Neural cell (in vitro differentiated cells): ENCODE data around the gene RAB28. TPM values are rescaled to one million over a fixed set of nuclear protein-coding genes. Genes with fewer than 3 reads are reported as not detected.

ENCODE experiments used
- H2AFZ ChIP-seq: fragments of 200-600, 300-800 bp; sonication (generic), shearing (Covaris generic); 2 replicates; pipeline ENCODE4 v1.6.0; 2014; ENCODE audit warnings: low read depth, mild to moderate bottlenecking, antibody characterized with exemption, low read length, moderate library complexity
- H3F3A ChIP-seq: fragments of 200-600 bp; shearing (Covaris generic); 2 replicates; pipeline ENCODE4 v1.6.1; 2016; ENCODE audit warnings: mild to moderate bottlenecking, moderate library complexity, mixed read lengths, antibody characterized with exemption, low read length; ENCODE audit not compliant: insufficient read depth, poor library complexity, severe bottlenecking
- H3K27ac ChIP-seq: fragments of 200-600, 300-800 bp; sonication (generic), shearing (Covaris generic); 2 replicates; pipeline ENCODE4 v1.5.1; 2014; ENCODE audit warnings: mild to moderate bottlenecking, low read length, moderate library complexity
- H3K27me3 ChIP-seq: fragments of 300-800, 200-600 bp; sonication (generic), shearing (Covaris generic); 2 replicates; pipeline ENCODE4 v1.6.0; 2014; ENCODE audit warnings: mild to moderate bottlenecking, low read depth, low read length, moderate library complexity; ENCODE audit not compliant: insufficient read depth
- H3K36me3 ChIP-seq: fragments of 300-800, 200-600 bp; sonication (generic), shearing (Covaris generic); 2 replicates; pipeline ENCODE4 v1.5.1; 2014; ENCODE audit warnings: mild to moderate bottlenecking, antibody characterized with exemption, low read length, moderate library complexity; ENCODE audit not compliant: insufficient read depth
- H3K4me2 ChIP-seq: fragments of 300-800, 200-600 bp; sonication (generic), shearing (Covaris generic); 2 replicates; pipeline ENCODE4 v1.6.0; 2014; ENCODE audit warnings: mild to moderate bottlenecking, low read length
- H3K4me3 ChIP-seq: fragments of 300-800, 200-600 bp; sonication (generic), shearing (Covaris generic); 2 replicates; pipeline ENCODE4 v1.5.1; 2014; ENCODE audit warnings: mild to moderate bottlenecking, low read length, moderate library complexity
- H3K79me2 ChIP-seq: fragments of 200-600 bp; shearing (Covaris generic); replicated peaks from 2 replicates; pipeline ENCODE4 v1.6.0; 2014; ENCODE audit warnings: mild to moderate bottlenecking, low read length, moderate library complexity; ENCODE audit not compliant: insufficient read depth
- H3K9ac ChIP-seq: fragments of 300-800, 200-600 bp; sonication (generic), shearing (Covaris generic); 2 replicates; pipeline ENCODE4 v1.6.1; 2016; ENCODE audit warnings: mild to moderate bottlenecking, low read length, mixed read lengths
- H3K9me2 ChIP-seq: fragments of 200-600 bp; shearing (Covaris generic); 2 replicates; pipeline ENCODE4 v1.6.1; 2016; ENCODE audit warnings: mild to moderate bottlenecking, low read length, mixed read lengths; ENCODE audit not compliant: insufficient read depth
- H3K9me3 ChIP-seq: fragments of 200-600, 300-800 bp; sonication (generic), shearing (Covaris generic); 2 replicates; pipeline ENCODE4 v1.6.1; 2016; ENCODE audit warnings: mild to moderate bottlenecking, mixed run types, low read length, moderate library complexity, mixed read lengths
- H4K20me1 ChIP-seq: fragments of 200-600 bp; shearing (Covaris generic); 2 replicates; pipeline ENCODE4 v1.6.1; 2016; ENCODE audit warnings: mild to moderate bottlenecking, mixed run types; ENCODE audit not compliant: insufficient read depth
- EP300 ChIP-seq: fragments of 450-650 bp; conservative IDR thresholded peaks from 2 replicates; pipeline ENCODE4 v1.6.1; 2014; ENCODE audit warnings: antibody characterized with exemption, mild to moderate bottlenecking, moderate library complexity; ENCODE audit not compliant: poor library complexity, severe bottlenecking
- EZH2 ChIP-seq: fragments of 200-600, 300-800 bp; shearing (Covaris generic), sonication (generic); IDR thresholded peaks from 2 replicates; pipeline ENCODE4 v1.6.1; 2014; ENCODE audit warnings: antibody characterized with exemption, low read length, borderline replicate concordance, mild to moderate bottlenecking; ENCODE audit not compliant: insufficient read depth, poor library complexity, severe bottlenecking
- MXI1 ChIP-seq: fragments of 450-650 bp; conservative IDR thresholded peaks from 2 replicates; pipeline ENCODE4 v1.6.1; 2014; ENCODE audit warnings: antibody characterized with exemption, mild to moderate bottlenecking; ENCODE audit not compliant: poor library complexity, severe bottlenecking
- POLR2AphosphoS5 ChIP-seq: IDR thresholded peaks from 2 replicates; pipeline ENCODE4 v1.6.1; 2012
- RAD21 ChIP-seq: fragments of 450-650 bp; conservative IDR thresholded peaks from 2 replicates; pipeline ENCODE4 v1.6.1; 2014; ENCODE audit warnings: antibody characterized with exemption, mild to moderate bottlenecking, moderate library complexity
- REST ChIP-seq: IDR thresholded peaks from 2 replicates; pipeline ENCODE4 v1.6.1; 2012; ENCODE audit warnings: borderline replicate concordance
- SMC3 ChIP-seq: fragments of 450-650 bp; conservative IDR thresholded peaks from 2 replicates; pipeline ENCODE4 v1.6.1; 2014; ENCODE audit warnings: antibody characterized with exemption, mild to moderate bottlenecking, moderate library complexity; ENCODE audit not compliant: poor library complexity
- TAF1 ChIP-seq: IDR thresholded peaks from 2 replicates; pipeline ENCODE4 v1.6.1; 2012; ENCODE audit warnings: low read depth
- polyA plus RNA-seq: library from polyadenylated mRNA; depleted of rRNA; stranded (reverse); fragments of >200 nt; gene quantifications from 2 replicates; pipeline ENCODE4 v1.2.3, GENCODE V29; 2014
- TF ChIP-seq, protein P1 (sequence below): fragments of 450-650 bp; IDR thresholded peaks from 2 replicates; pipeline ENCODE4 v1.5.1; 2014; ENCODE audit warnings: antibody characterized with exemption, mild to moderate bottlenecking, moderate library complexity; ENCODE audit not compliant: poor library complexity, severe bottlenecking

Gene RAB28
- polyA plus RNA-seq, 1 donor from 2014 or later = 60.7 TPM

- peaks cover 41% of the 10 kb centered on the region for H3K27me3 ChIP-seq
- no peak overlapping the region for H3K27ac ChIP-seq
- H3K9me3 ChIP-seq = no peaks in the 10 kb centered on the region
- no peaks in the 10 kb centered on the region for H4K20me1 ChIP-seq
- no peak overlapping the region for H3K9ac ChIP-seq
- no peak overlapping the region for H2AFZ ChIP-seq
- no peaks in the 10 kb centered on the region for H3K36me3 ChIP-seq
- H3K9me2 ChIP-seq = no peaks in the 10 kb centered on the region
- TF ChIP-seq TAF1 (no peak), RAD21 (no peak), EZH2 (no peak), POLR2AphosphoS5 (no peak), EP300 (no peak), REST (no peak), MXI1 (no peak), SMC3 (no peak)
- TF ChIP-seq, protein P1, sequence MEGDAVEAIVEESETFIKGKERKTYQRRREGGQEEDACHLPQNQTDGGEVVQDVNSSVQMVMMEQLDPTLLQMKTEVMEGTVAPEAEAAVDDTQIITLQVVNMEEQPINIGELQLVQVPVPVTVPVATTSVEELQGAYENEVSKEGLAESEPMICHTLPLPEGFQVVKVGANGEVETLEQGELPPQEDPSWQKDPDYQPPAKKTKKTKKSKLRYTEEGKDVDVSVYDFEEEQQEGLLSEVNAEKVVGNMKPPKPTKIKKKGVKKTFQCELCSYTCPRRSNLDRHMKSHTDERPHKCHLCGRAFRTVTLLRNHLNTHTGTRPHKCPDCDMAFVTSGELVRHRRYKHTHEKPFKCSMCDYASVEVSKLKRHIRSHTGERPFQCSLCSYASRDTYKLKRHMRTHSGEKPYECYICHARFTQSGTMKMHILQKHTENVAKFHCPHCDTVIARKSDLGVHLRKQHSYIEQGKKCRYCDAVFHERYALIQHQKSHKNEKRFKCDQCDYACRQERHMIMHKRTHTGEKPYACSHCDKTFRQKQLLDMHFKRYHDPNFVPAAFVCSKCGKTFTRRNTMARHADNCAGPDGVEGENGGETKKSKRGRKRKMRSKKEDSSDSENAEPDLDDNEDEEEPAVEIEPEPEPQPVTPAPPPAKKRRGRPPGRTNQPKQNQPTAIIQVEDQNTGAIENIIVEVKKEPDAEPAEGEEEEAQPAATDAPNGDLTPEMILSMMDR = no peak
- no peaks in the 10 kb centered on the region for H3K79me2 ChIP-seq
- peaks cover 5% of the 10 kb centered on the region for H3F3A ChIP-seq
- H3K4me3 ChIP-seq = no peak overlapping the region
- no peak overlapping the region for H3K4me2 ChIP-seq
Measured at GRCh38 chr4:13514722-13515121, 30.6 kb upstream of the RAB28 start.

GRCh38 chr4:13511101-13511500, 27.0 kb upstream of the RAB28 start:
- Histone ChIP-seq H3K27me3 (peaks cover 22% of the 10 kb centered on the region), H3K27ac (no peak overlapping the region), H3K4me3 (no peak overlapping the region), H3K36me3 (no peaks in the 10 kb centered on the region), H3K9me3 (no peaks in the 10 kb centered on the region), H3K4me2 (no peak overlapping the region), H3K9ac (no peak overlapping the region), H4K20me1 (no peaks in the 10 kb centered on the region), H3K9me2 (no peaks in the 10 kb centered on the region), H3K79me2 (no peaks in the 10 kb centered on the region), H2AFZ (no peak overlapping the region), H3F3A (no peaks in the 10 kb centered on the region)
- TF ChIP-seq POLR2AphosphoS5 = no peak
- TF ChIP-seq EP300 = no peak
- TF ChIP-seq, protein P1 = no peak
- TF ChIP-seq REST = no peak
- TF ChIP-seq TAF1 = no peak
- no peak for TF ChIP-seq SMC3
- no peak for TF ChIP-seq MXI1
- no peak for TF ChIP-seq RAD21
- no peak for TF ChIP-seq EZH2
